GM12878 (cell line): Measurements from ENCODE around the gene ARL11. TPM values are rescaled to one million over a fixed set of nuclear protein-coding genes. Genes with fewer than 3 reads are reported as not detected.

Experiments used
- ASH2L ChIP-seq: fragments of 300-600, 200-600 bp; sonication (generic); IDR thresholded peaks from 2 replicates; pipeline ENCODE4 v1.6.1; 2017; ENCODE audit warnings: low read depth, mild to moderate bottlenecking, borderline replicate concordance
- BACH1 ChIP-seq: fragments of 450-650 bp; IDR thresholded peaks from 2 replicates; pipeline ENCODE4 v1.6.1; 2017; ENCODE audit warnings: mild to moderate bottlenecking, borderline replicate concordance
- CEBPB ChIP-seq, 2 experiments: fragments of 150-350 bp in 1 of 2; IDR thresholded peaks; 2 replicates each; pipeline ENCODE4 v1.6.1; 2012 to 2014; ENCODE audit warnings: low read depth in 2 of 2, low read length in 2 of 2, borderline replicate concordance in 1 of 2, inconsistent platforms in 1 of 2
- CREB1 ChIP-seq: IDR thresholded peaks from 2 replicates; pipeline ENCODE4 v1.6.1; 2012; ENCODE audit warnings: low read depth, mild to moderate bottlenecking, inconsistent platforms
- EED ChIP-seq: sonication (generic); IDR thresholded peaks from 2 replicates; pipeline ENCODE4 v1.6.1; 2016; ENCODE audit warnings: antibody characterized with exemption, low read depth
- EP300 ChIP-seq, 2 experiments: fragments of 150-350 bp in 1 of 2; IDR thresholded peaks; 2 replicates each; pipeline ENCODE4 v1.6.1; 2011 to 2012; ENCODE audit warnings: low read depth in 2 of 2, low read length in 2 of 2, borderline replicate concordance in 1 of 2, improper control_type of control experiment in 1 of 2, inconsistent platforms in 1 of 2; ENCODE audit not compliant: control insufficient read depth in 1 of 2
- ETV6 ChIP-seq, 2 experiments: fragments of 450-650 bp in 1 of 2; IDR thresholded peaks in 1 of 2; conservative IDR thresholded peaks in 1 of 2; 2 replicates each; pipeline ENCODE4 v1.6.1; 2014; ENCODE audit warnings: antibody characterized with exemption in 1 of 2, borderline replicate concordance in 1 of 2, low read depth in 1 of 2, mild to moderate bottlenecking in 1 of 2, moderate library complexity in 1 of 2
- FOXK2 ChIP-seq: fragments of 450-650 bp; IDR thresholded peaks from 2 replicates; pipeline ENCODE4 v1.6.1; 2017; ENCODE audit warnings: mild to moderate bottlenecking, moderate library complexity
- GABPA ChIP-seq: IDR thresholded peaks from 2 replicates; pipeline ENCODE4 v1.6.1; 2014; ENCODE audit warnings: antibody characterized with exemption, low read depth, mild to moderate bottlenecking, inconsistent platforms
- IRF4 ChIP-seq: IDR thresholded peaks from 2 replicates; pipeline ENCODE4 v1.6.1; 2011; ENCODE audit warnings: low read depth, low read length
- MEF2B ChIP-seq: fragments of 450-650 bp; IDR thresholded peaks from 2 replicates; pipeline ENCODE4 v1.6.1; 2018; ENCODE audit warnings: mild to moderate bottlenecking, moderate library complexity; ENCODE audit not compliant: partially characterized antibody, poor library complexity, severe bottlenecking
- MXI1 ChIP-seq: fragments of 150-350 bp; IDR thresholded peaks from 2 replicates; pipeline ENCODE4 v1.6.1; 2011; ENCODE audit warnings: low read depth, mild to moderate bottlenecking, inconsistent platforms, low read length, improper control_type of control experiment
- MYB ChIP-seq: fragments of 150-350 bp; IDR thresholded peaks from 2 replicates; pipeline ENCODE4 v1.6.1; 2014; ENCODE audit warnings: mild to moderate bottlenecking, low read depth, low read length, borderline replicate concordance
- POLR2A ChIP-seq: IDR thresholded peaks from 2 replicates; pipeline ENCODE4 v1.6.1; 2011; ENCODE audit warnings: low read depth, mild to moderate bottlenecking, low read length
- POLR2AphosphoS2 ChIP-seq: IDR thresholded peaks from 2 replicates; pipeline ENCODE4 v1.6.1; 2011; ENCODE audit warnings: low read depth, mild to moderate bottlenecking, low read length, improper control_type of control experiment, moderate library complexity
- POLR2AphosphoS5 ChIP-seq: IDR thresholded peaks from 2 replicates; pipeline ENCODE4 v1.6.1; 2011; ENCODE audit warnings: mild to moderate bottlenecking, low read length, inconsistent platforms
- RCOR1 ChIP-seq: conservative IDR thresholded peaks from 2 replicates; pipeline ENCODE4 v1.6.1; 2012; ENCODE audit warnings: low read depth, low read length, improper control_type of control experiment
- RUNX3 ChIP-seq: IDR thresholded peaks from 2 replicates; pipeline ENCODE4 v1.6.1; 2012; ENCODE audit warnings: low read length, inconsistent platforms
- SPI1 ChIP-seq: IDR thresholded peaks from 2 replicates; pipeline ENCODE4 v1.6.1; 2011; ENCODE audit warnings: low read depth, mild to moderate bottlenecking, low read length, moderate library complexity, borderline replicate concordance; ENCODE audit not compliant: insufficient read depth
- SRF ChIP-seq, 2 experiments: IDR thresholded peaks; 2 replicates each; pipeline ENCODE4 v1.6.1; 2011; ENCODE audit warnings: low read depth in 2 of 2, low read length in 2 of 2, mild to moderate bottlenecking in 1 of 2, moderate library complexity in 1 of 2
- TAF1 ChIP-seq: IDR thresholded peaks from 2 replicates; pipeline ENCODE4 v1.6.1; 2011; ENCODE audit warnings: mild to moderate bottlenecking, low read depth, low read length, borderline replicate concordance
- polyA plus RNA-seq, 11 experiments: library from polyadenylated mRNA; depleted of rRNA in 4 of 11; unstranded in 6 of 11; stranded (reverse) in 5 of 11; fragments of >200 nt; fragmentation: Nextera tagmentation in 4 of 11; fragmentation: Illumina TruSeq in 1 of 11; extraction: Ambion mirVana in 4 of 11; extraction: Trizol in 1 of 11; gene quantifications; 1 replicate in 1 of 11; 2 replicates in 10 of 11; pipeline versions ENCODE4 v1.2.1 to v1.2.3, GENCODE V29; 2011 to 2016; ENCODE audit warnings: inconsistent platforms in 2 of 11, missing spikeins in 2 of 11, low read depth in 1 of 11
- total RNA-seq, 4 experiments: library from RNA; depleted of rRNA in 3 of 4; stranded (reverse); fragments of >200 nt in 3 of 4; fragmentation: Illumina TruSeq in 1 of 4; extraction: Trizol in 1 of 4; gene quantifications; 2 replicates each; pipeline versions ENCODE4 v1.2.1 to v1.2.3, GENCODE V29; 2013 to 2021
- TF ChIP-seq, protein P1 (sequence below): fragments of 450-650 bp; conservative IDR thresholded peaks from 2 replicates; pipeline ENCODE4 v1.6.1; 2017; ENCODE audit warnings: mild to moderate bottlenecking, moderate library complexity
- TF ChIP-seq, protein P2 (sequence below): fragments of 450-650 bp; IDR thresholded peaks from 2 replicates; pipeline ENCODE4 v1.6.1; 2017; ENCODE audit warnings: low read depth, mild to moderate bottlenecking, moderate library complexity

ARL11 gene
- total and polyA plus RNA-seq, 10 of the 15 experiments (the other 5 are each of a cell fraction or from before 2014, with no cell fraction given): 2.0 to 7.2 (median 4.4) TPM

DNA sequence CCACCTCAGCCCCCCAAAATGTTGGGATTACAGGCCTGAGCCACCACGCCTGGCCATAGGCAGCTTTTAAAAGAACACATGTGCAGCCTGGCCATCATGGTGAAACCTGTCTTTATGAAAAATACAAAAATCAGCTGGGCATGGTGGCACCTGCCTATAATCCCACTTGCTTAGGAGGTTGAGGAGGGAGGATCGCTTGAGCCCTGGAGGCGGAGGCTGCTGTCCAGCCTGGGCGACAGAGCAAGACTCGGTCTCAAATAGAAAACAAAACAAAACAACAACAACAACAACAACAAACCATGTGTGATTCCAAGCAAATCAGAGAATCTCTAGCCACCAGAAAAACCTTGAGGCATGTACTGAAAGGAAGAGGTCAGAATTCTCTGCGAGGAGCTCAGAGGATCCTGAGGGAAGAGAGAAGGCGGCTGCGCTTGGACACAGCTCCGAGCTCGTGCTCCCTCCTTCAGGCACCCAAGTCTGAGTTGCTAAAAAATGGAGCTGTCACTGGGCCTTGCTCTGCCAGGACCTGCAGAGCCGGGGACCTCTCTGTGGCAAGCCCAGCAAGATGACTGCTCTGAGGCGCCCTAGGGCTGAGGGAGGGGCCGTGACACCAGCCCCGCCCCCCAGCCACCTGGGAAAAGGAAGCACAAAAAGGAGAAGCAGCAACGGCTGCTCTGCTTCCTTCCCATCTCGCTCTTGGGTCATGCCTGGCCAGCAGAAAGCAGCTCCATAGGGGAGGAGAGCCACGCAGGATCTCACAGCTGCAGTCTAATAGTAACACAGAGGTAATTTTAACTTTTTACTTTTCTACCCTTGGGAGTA is at the start of gene ARL11 (continued):
- no peak for TF ChIP-seq CEBPB (IDR thresholded peaks at IDR 0.05; ENCODE audit: borderline replicate concordance in 1 of 2, low read depth in 2 of 2, low read length in 2 of 2)
- TF ChIP-seq EP300 (IDR thresholded peaks at IDR 0.05; ENCODE audit: borderline replicate concordance in 1 of 2, control insufficient read depth in 1 of 2, low read depth in 2 of 2, low read length in 2 of 2): no peak
- TF ChIP-seq BACH1: peak; percentile 18; the same call in 1 of the 2 replicates
- TF ChIP-seq EED: peak; percentile 58; the same call in 1 of the 2 replicates
- peak; percentile 78 for TF ChIP-seq POLR2AphosphoS5
- 0 out of 2 replicates have a peak, but pooled peaks have one; percentile 18 for TF ChIP-seq GABPA
- peak; percentile 54 for TF ChIP-seq MEF2B
- TF ChIP-seq SPI1: peak; percentile 57
- TF ChIP-seq MXI1: no peak
- 0 out of 4 replicates have a peak, but pooled peaks of 1 of the 2 experiments have one; percentile 8 for TF ChIP-seq SRF (IDR thresholded peaks at IDR 0.05; ENCODE audit: low read depth in 2 of 2, low read length in 2 of 2)
- 0 out of 4 replicates have a peak, but pooled peaks of 1 of the 2 experiments have one; percentile 22 for TF ChIP-seq ETV6 (conservative IDR thresholded peaks at IDR 0.05 in 1 of 2, IDR thresholded peaks at IDR 0.05 in 1 of 2; ENCODE audit: borderline replicate concordance in 1 of 2, low read depth in 1 of 2)
- TF ChIP-seq POLR2A: peak; percentile 83
- TF ChIP-seq RUNX3: 0 out of 2 replicates have a peak, but pooled peaks have one; percentile 8
- TF ChIP-seq CREB1: 0 out of 2 replicates have a peak, but pooled peaks have one; percentile 14
- TF ChIP-seq POLR2AphosphoS2: 0 out of 2 replicates have a peak, but pooled peaks have one; percentile 31
- peak; percentile 78; the same call in 1 of the 2 replicates for TF ChIP-seq TAF1
- TF ChIP-seq, protein P1, sequence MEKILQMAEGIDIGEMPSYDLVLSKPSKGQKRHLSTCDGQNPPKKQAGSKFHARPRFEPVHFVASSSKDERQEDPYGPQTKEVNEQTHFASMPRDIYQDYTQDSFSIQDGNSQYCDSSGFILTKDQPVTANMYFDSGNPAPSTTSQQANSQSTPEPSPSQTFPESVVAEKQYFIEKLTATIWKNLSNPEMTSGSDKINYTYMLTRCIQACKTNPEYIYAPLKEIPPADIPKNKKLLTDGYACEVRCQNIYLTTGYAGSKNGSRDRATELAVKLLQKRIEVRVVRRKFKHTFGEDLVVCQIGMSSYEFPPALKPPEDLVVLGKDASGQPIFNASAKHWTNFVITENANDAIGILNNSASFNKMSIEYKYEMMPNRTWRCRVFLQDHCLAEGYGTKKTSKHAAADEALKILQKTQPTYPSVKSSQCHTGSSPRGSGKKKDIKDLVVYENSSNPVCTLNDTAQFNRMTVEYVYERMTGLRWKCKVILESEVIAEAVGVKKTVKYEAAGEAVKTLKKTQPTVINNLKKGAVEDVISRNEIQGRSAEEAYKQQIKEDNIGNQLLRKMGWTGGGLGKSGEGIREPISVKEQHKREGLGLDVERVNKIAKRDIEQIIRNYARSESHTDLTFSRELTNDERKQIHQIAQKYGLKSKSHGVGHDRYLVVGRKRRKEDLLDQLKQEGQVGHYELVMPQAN: no peak
- no peak for TF ChIP-seq RCOR1
- no peak for TF ChIP-seq ASH2L
- no peak for TF ChIP-seq FOXK2
- TF ChIP-seq, protein P2, sequence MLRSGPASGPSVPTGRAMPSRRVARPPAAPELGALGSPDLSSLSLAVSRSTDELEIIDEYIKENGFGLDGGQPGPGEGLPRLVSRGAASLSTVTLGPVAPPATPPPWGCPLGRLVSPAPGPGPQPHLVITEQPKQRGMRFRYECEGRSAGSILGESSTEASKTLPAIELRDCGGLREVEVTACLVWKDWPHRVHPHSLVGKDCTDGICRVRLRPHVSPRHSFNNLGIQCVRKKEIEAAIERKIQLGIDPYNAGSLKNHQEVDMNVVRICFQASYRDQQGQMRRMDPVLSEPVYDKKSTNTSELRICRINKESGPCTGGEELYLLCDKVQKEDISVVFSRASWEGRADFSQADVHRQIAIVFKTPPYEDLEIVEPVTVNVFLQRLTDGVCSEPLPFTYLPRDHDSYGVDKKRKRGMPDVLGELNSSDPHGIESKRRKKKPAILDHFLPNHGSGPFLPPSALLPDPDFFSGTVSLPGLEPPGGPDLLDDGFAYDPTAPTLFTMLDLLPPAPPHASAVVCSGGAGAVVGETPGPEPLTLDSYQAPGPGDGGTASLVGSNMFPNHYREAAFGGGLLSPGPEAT: peak; percentile 44; the same call in 1 of the 2 replicates
- 0 out of 2 replicates have a peak, but pooled peaks have one; percentile 14 for TF ChIP-seq IRF4
- TF ChIP-seq MYB: no peak
- TF ChIP-seq, all 136 proteins: peak for 25
